B cell (primary cell): Measurements from ENCODE around the gene FMR1. TPM values are rescaled to one million over a fixed set of nuclear protein-coding genes. Genes with fewer than 3 reads are reported as not detected.

Source experiments
- ATAC-seq: fragments of 200-7000 bp; cut with Tn5 transposase; one replicate; pipeline ENCODE4 v1.10.0; 2021; ENCODE audit warnings: low read depth, mild to moderate bottlenecking, moderate number of reproducible peaks, moderate library complexity
- CTCF ChIA-PET: fragments of 350-600 bp; sonication (Branson Sonifier 250); formaldehyde crosslinking; loops from one replicate; lab custom pipeline; 2021; ENCODE audit warnings: antibody characterized with exemption, inconsistent platforms; lab: Charles Lee
- POLR2A ChIA-PET: fragments of 350-600 bp; sonication (Branson Sonifier 250); formaldehyde crosslinking; loops from one replicate; lab custom pipeline; 2021; ENCODE audit warnings: antibody characterized with exemption; lab: Charles Lee
- DNase-seq: peaks from one replicate; pipeline ENCODE4 v3.0.0; 2013
- H2AFZ ChIP-seq: 2 replicates; pipeline ENCODE4 v1.6.1; 2012; ENCODE audit warnings: mild to moderate bottlenecking, low read depth, low read length; ENCODE audit not compliant: insufficient read depth, poor library complexity, severe bottlenecking
- H3K27ac ChIP-seq, 2 donors: 1 replicate in 1 of 2; 2 replicates in 1 of 2; pipeline ENCODE4 v1.5.1; 2012 to 2013; ENCODE audit warnings: low read length in 2 of 2, mild to moderate bottlenecking in 2 of 2, moderate library complexity in 1 of 2
- H3K27me3 ChIP-seq, 4 experiments: fragments of 200-600 bp in 1 of 4; sonication (generic) in 1 of 4; replicated peaks in 1 of 4; 1 replicate in 2 of 4; 2 replicates in 2 of 4; pipeline versions ENCODE4 v1.6.1 to v1.7.0; 2013 to 2016; ENCODE audit warnings: low read length in 3 of 4, mild to moderate bottlenecking in 2 of 4, mixed read lengths in 1 of 4, moderate library complexity in 1 of 4; ENCODE audit not compliant: insufficient read depth in 4 of 4, control insufficient read depth in 3 of 4; ENCODE audit errors: control extremely low read depth in 1 of 4
- H3K36me3 ChIP-seq, 2 experiments: replicated peaks in 1 of 2; 1 replicate in 1 of 2; 2 replicates in 1 of 2; pipeline versions ENCODE4 v1.6.1 to v1.7.1; 2013; ENCODE audit warnings: low read length in 1 of 2; ENCODE audit not compliant: insufficient read depth in 2 of 2, control insufficient read depth in 1 of 2; ENCODE audit errors: control extremely low read depth in 1 of 2, extremely low read depth in 1 of 2
- H3K4me1 ChIP-seq, 2 donors: fragments of 200-600 bp in 1 of 2; sonication (generic) in 1 of 2; 1 replicate in 1 of 2; 2 replicates in 1 of 2; pipeline versions ENCODE4 v1.5.1 to v1.6.1; 2013 to 2017; ENCODE audit warnings: low read length in 2 of 2; ENCODE audit not compliant: control insufficient read depth in 2 of 2, insufficient read depth in 2 of 2
- H3K4me2 ChIP-seq: replicated peaks from 2 replicates; pipeline ENCODE3; 2012; ENCODE audit warnings: mild to moderate bottlenecking, low read depth, low read length; ENCODE audit not compliant: poor library complexity, severe bottlenecking
- H3K4me3 ChIP-seq, 5 experiments: fragments of 200-600 bp in 1 of 5; sonication (generic) in 1 of 5; 1 replicate in 3 of 5; 2 replicates in 2 of 5; pipeline versions ENCODE4 v1.5.1 to v1.7.0; 2011 to 2016; ENCODE audit warnings: low read length in 4 of 5, mild to moderate bottlenecking in 4 of 5, low read depth in 2 of 5, control low read depth in 1 of 5, moderate library complexity in 1 of 5; ENCODE audit not compliant: insufficient read depth in 1 of 5; ENCODE audit errors: control extremely low read depth in 1 of 5, extremely low read depth in 1 of 5
- H3K79me2 ChIP-seq: fragments of 200-600 bp; sonication (generic); one replicate; pipeline ENCODE4 v1.6.0; 2016; ENCODE audit warnings: low read length; ENCODE audit not compliant: control insufficient read depth, insufficient read depth
- H3K9ac ChIP-seq: fragments of 200-600 bp; sonication (generic); 2 replicates; pipeline ENCODE4 v1.6.1; 2017; ENCODE audit warnings: mild to moderate bottlenecking, low read length, moderate library complexity
- H3K9me3 ChIP-seq, 3 donors: one replicate each; pipeline versions ENCODE4 v1.6.1 to v1.7.1; 2013; ENCODE audit warnings: low read length in 2 of 3; ENCODE audit not compliant: control insufficient read depth in 2 of 3, insufficient read depth in 1 of 3; ENCODE audit errors: control extremely low read depth in 1 of 3
- H4K20me1 ChIP-seq: 2 replicates; pipeline ENCODE4 v1.6.0; 2012; ENCODE audit warnings: mild to moderate bottlenecking, low read length; ENCODE audit not compliant: insufficient read depth, control insufficient read depth, poor library complexity, severe bottlenecking
- H3K27ac Mint-ChIP-seq: one replicate; pipeline ENCODE4 v1.8.0; 2021; ENCODE audit warnings: mixed read lengths
- H3K27me3 Mint-ChIP-seq: one replicate; pipeline ENCODE4 v1.8.0; 2021; ENCODE audit warnings: mixed read lengths
- H3K4me1 Mint-ChIP-seq: one replicate; pipeline ENCODE4 v1.8.0; 2021; ENCODE audit warnings: mixed read lengths
- H3K4me3 Mint-ChIP-seq: one replicate; pipeline ENCODE4 v1.8.0; 2021; ENCODE audit warnings: mixed read lengths
- H3K9me3 Mint-ChIP-seq: one replicate; pipeline ENCODE4 v1.8.0; 2022; ENCODE audit warnings: mixed read lengths; ENCODE audit not compliant: insufficient read depth
- CTCF ChIP-seq: fragments of 200-600 bp; IDR thresholded peaks from one replicate; pipeline ENCODE4 v1.8.0; 2022; ENCODE audit warnings: antibody characterized with exemption, mild to moderate bottlenecking
- EZH2 ChIP-seq: IDR thresholded peaks from 2 replicates; pipeline ENCODE4 v1.6.1; 2012; ENCODE audit warnings: borderline replicate concordance, low read depth, mild to moderate bottlenecking, moderate library complexity, low read length; ENCODE audit not compliant: insufficient read depth, poor library complexity, severe bottlenecking
- WGBS: methylation state at CpG from one replicate; pipeline ENCODE4 v1.1.5; 2013; ENCODE audit warnings: missing lambda C conversion rate; ENCODE audit not compliant: insufficient coverage; 5-methylcytosine and 5-hydroxymethylcytosine counted together
- intact Hi-C: fragments of 100-400 bp; cut with micrococcal nuclease; formaldehyde crosslinking; loops from one replicate; pipeline ENCODE4 v1.10.0; 2022
- polyA plus RNA-seq: library from polyadenylated mRNA; depleted of rRNA; stranded (reverse); fragments of >200 nt; gene quantifications from 2 replicates; pipeline ENCODE4 v1.2.3, GENCODE V29; 2012
- total RNA-seq, 2 donors: library from RNA; stranded (reverse); fragments of 120-200 nt in 1 of 2; gene quantifications; 1 replicate in 1 of 2; 2 replicates in 1 of 2; pipeline versions ENCODE4 v1.2.3 to v1.2.4, GENCODE V29; 2013 to 2022

Gene FMR1
- total and polyA plus RNA-seq, 2 donors (not counting 1 experiment from before 2014, with no cell fraction given): 19.1 to 92.7 TPM

- no peaks in the 10 kb centered on the region for H3K9me3 Mint-ChIP-seq
Measured at GRCh38 chrX:147899379-147900114, 12.2 kb upstream of the FMR1 start.

More at GRCh38 chrX:147899379-147900114, 12.2 kb upstream of the FMR1 start:
- H3K27ac Mint-ChIP-seq: no peak overlapping the region
- ChIA-PET CTCF (interaction anchor here (0.7 kb wide), 1 partner anchor 1470 kb away, joined by 3 read pairs; no protein-coding TSS in a partner anchor), POLR2A (no interaction called here)
- no peak overlapping the region for H3K4me3 Mint-ChIP-seq
- Histone ChIP-seq H3K9ac (no peak overlapping the region), H3K4me3 (no peak overlapping the region), H3K4me2 (no peak overlapping the region), H3K79me2 (no peaks in the 10 kb centered on the region), H3K4me1 (no peaks in the 10 kb centered on the region), H4K20me1 (no peaks in the 10 kb centered on the region), H3K27me3 (no peaks in the 10 kb centered on the region), H3K36me3 (no peaks in the 10 kb centered on the region), H2AFZ (no peak overlapping the region), H3K27ac (no peak overlapping the region), H3K9me3 (peaks cover 0 to 6% (median 0%) of the 10 kb centered on the region in 3 donors)
- ATAC-seq (no peak), DNase-seq (no peak)
- no peaks in the 10 kb centered on the region for H3K27me3 Mint-ChIP-seq
- intact Hi-C loops: no loop called here
- peaks cover 9% of the 10 kb centered on the region for H3K4me1 Mint-ChIP-seq
- TF ChIP-seq CTCF (no peak), EZH2 (no peak)
- WGBS: no CpG with 5 or more reads among the region's 2 CpGs
